IMR-90 (cell line): ENCODE data around the gene DOLPP1. TPM values are rescaled to one million over a fixed set of nuclear protein-coding genes. Genes with fewer than 3 reads are reported as not detected.

ENCODE experiments used
- ATAC-seq: fragments of 200-7000 bp; cut with Tn5 transposase; 2 replicates; pipeline ENCODE4 v1.9.1; 2020; ENCODE audit warnings: low read depth, mild to moderate bottlenecking, moderate library complexity
- BruUV-seq: library from RNA; stranded (reverse); fragments of 400-500 nt; replicated peaks from 2 replicates; lab custom pipeline; 2021; lab: Mats Ljungman, UMichigan
- CTCF ChIA-PET: fragments of 300-600 bp; formaldehyde crosslinking; extraction: SDS; loops from one replicate; lab custom pipeline; 2021; ENCODE audit warnings: antibody characterized with exemption; lab: Yijun Ruan, JAX
- POLR2A ChIA-PET: fragments of 300-600 bp; sonication (Branson Sonifier 250); formaldehyde crosslinking; loops from one replicate; lab custom pipeline; 2022; ENCODE audit warnings: antibody characterized with exemption; ENCODE audit not compliant: unreplicated experiment; lab: Charles Lee
- DNase-seq: peaks from one replicate; pipeline ENCODE4 v3.0.0; 2013
- H2AFZ ChIP-seq: replicated peaks from 2 replicates; pipeline ENCODE3; 2013; ENCODE audit warnings: low read length, mild to moderate bottlenecking; ENCODE audit not compliant: poor library complexity
- H2AK5ac ChIP-seq: 2 replicates; pipeline ENCODE4 v1.6.1; 2013; ENCODE audit warnings: low read depth, low read length, inconsistent platforms
- H2AK9ac ChIP-seq: replicated peaks from 2 replicates; pipeline ENCODE3; 2013; ENCODE audit warnings: mild to moderate bottlenecking, low read depth, low read length, moderate library complexity; ENCODE audit not compliant: poor library complexity
- H2BK120ac ChIP-seq: 2 replicates; pipeline ENCODE4 v1.6.1; 2013; ENCODE audit warnings: low read depth, low read length, inconsistent platforms
- H2BK15ac ChIP-seq: 3 replicates; pipeline ENCODE4 v1.6.1; 2013; ENCODE audit warnings: low read depth, low read length, inconsistent platforms
- H2BK20ac ChIP-seq: 2 replicates; pipeline ENCODE4 v1.6.1; 2013; ENCODE audit warnings: low read depth, mild to moderate bottlenecking, inconsistent platforms, low read length, moderate library complexity
- H2BK5ac ChIP-seq: 2 replicates; pipeline ENCODE4 v1.6.1; 2013; ENCODE audit warnings: mild to moderate bottlenecking, low read depth, low read length, inconsistent platforms; ENCODE audit not compliant: poor library complexity, severe bottlenecking
- H3K14ac ChIP-seq: replicated peaks from 2 replicates; pipeline ENCODE4 v1.6.1; 2013; ENCODE audit warnings: low read depth, low read length, inconsistent platforms
- H3K18ac ChIP-seq: 2 replicates; pipeline ENCODE4 v1.6.1; 2013; ENCODE audit warnings: low read depth, low read length, control low read depth
- H3K23ac ChIP-seq: 2 replicates; pipeline ENCODE4 v1.6.1; 2013; ENCODE audit warnings: low read depth, low read length, inconsistent platforms
- H3K27ac ChIP-seq: 2 replicates; pipeline ENCODE4 v1.5.1; 2013; ENCODE audit warnings: mild to moderate bottlenecking, control low read depth, low read length; ENCODE audit not compliant: insufficient read depth
- H3K27me3 ChIP-seq: 2 replicates; pipeline ENCODE4 v1.6.1; 2013; ENCODE audit warnings: low read length; ENCODE audit not compliant: control insufficient read depth, insufficient read depth
- H3K36me3 ChIP-seq: 2 replicates; pipeline ENCODE4 v1.6.1; 2013; ENCODE audit warnings: low read length, mixed read lengths; ENCODE audit not compliant: control insufficient read depth, insufficient read depth
- H3K4ac ChIP-seq: 2 replicates; pipeline ENCODE4 v1.6.1; 2013; ENCODE audit warnings: low read depth, low read length, inconsistent platforms
- H3K4me1 ChIP-seq: 2 replicates; pipeline ENCODE4 v1.6.1; 2013; ENCODE audit warnings: low read length, mixed read lengths; ENCODE audit not compliant: control insufficient read depth, insufficient read depth
- H3K4me2 ChIP-seq: 2 replicates; pipeline ENCODE4 v1.6.1; 2013; ENCODE audit warnings: low read depth, mild to moderate bottlenecking, control low read depth, low read length, moderate library complexity
- H3K4me3 ChIP-seq: 2 replicates; pipeline ENCODE4 v1.5.1; 2013; ENCODE audit warnings: low read depth, mild to moderate bottlenecking, control low read depth, low read length, moderate library complexity; ENCODE audit not compliant: insufficient read depth
- H3K56ac ChIP-seq: 2 replicates; pipeline ENCODE4 v1.6.1; 2013; ENCODE audit warnings: low read length, inconsistent platforms; ENCODE audit not compliant: insufficient read depth; ENCODE audit errors: extremely low read depth
- H3K79me1 ChIP-seq, 2 experiments: 2 replicates each; pipeline ENCODE4 v1.6.1; 2013; ENCODE audit warnings: low read length in 2 of 2, inconsistent platforms in 1 of 2, low read depth in 1 of 2
- H3K9ac ChIP-seq: 2 replicates; pipeline ENCODE4 v1.6.1; 2013; ENCODE audit warnings: low read depth, low read length, control low read depth
- H3K9me1 ChIP-seq: 2 replicates; pipeline ENCODE4 v1.6.1; 2013; ENCODE audit warnings: low read length, inconsistent platforms; ENCODE audit not compliant: insufficient read depth
- H3K9me3 ChIP-seq: 2 replicates; pipeline ENCODE4 v1.6.1; 2013; ENCODE audit warnings: low read length; ENCODE audit not compliant: control insufficient read depth, insufficient read depth
- H4K20me1 ChIP-seq: 2 replicates; pipeline ENCODE4 v1.6.1; 2013; ENCODE audit warnings: low read length, inconsistent platforms; ENCODE audit not compliant: insufficient read depth
- H4K5ac ChIP-seq: 2 replicates; pipeline ENCODE4 v1.6.1; 2013; ENCODE audit warnings: mild to moderate bottlenecking, low read depth, low read length, control low read depth
- H4K8ac ChIP-seq, 2 experiments: 2 replicates each; pipeline ENCODE4 v1.6.1; 2013; ENCODE audit warnings: low read depth in 2 of 2, low read length in 2 of 2, control low read depth in 1 of 2, inconsistent platforms in 1 of 2
- H4K91ac ChIP-seq: 2 replicates; pipeline ENCODE4 v1.6.1; 2013; ENCODE audit warnings: low read depth, low read length, inconsistent platforms; ENCODE audit not compliant: insufficient read depth
- BHLHE40 ChIP-seq: fragments of 150-350 bp; IDR thresholded peaks from 2 replicates; pipeline ENCODE4 v1.6.1; 2016; ENCODE audit warnings: mild to moderate bottlenecking, low read depth, low read length
- CEBPB ChIP-seq: IDR thresholded peaks from 2 replicates; pipeline ENCODE4 v1.6.1; 2012; ENCODE audit warnings: low read depth, low read length, improper control_type of control experiment
- CHD1 ChIP-seq: IDR thresholded peaks from 2 replicates; pipeline ENCODE4 v1.6.1; 2012; ENCODE audit warnings: low read depth, low read length, improper control_type of control experiment
- FOS ChIP-seq: fragments of 150-350 bp; IDR thresholded peaks from 2 replicates; pipeline ENCODE4 v1.6.1; 2016; ENCODE audit warnings: low read depth, low read length
- MAFK ChIP-seq: IDR thresholded peaks from 2 replicates; pipeline ENCODE4 v1.6.1; 2012; ENCODE audit warnings: low read depth, low read length, improper control_type of control experiment
- MAZ ChIP-seq: IDR thresholded peaks from 2 replicates; pipeline ENCODE4 v1.6.1; 2012; ENCODE audit warnings: low read depth, mild to moderate bottlenecking, low read length, improper control_type of control experiment, moderate library complexity, borderline replicate concordance
- MXI1 ChIP-seq: IDR thresholded peaks from 2 replicates; pipeline ENCODE4 v1.6.1; 2012; ENCODE audit warnings: low read depth, mild to moderate bottlenecking, low read length, moderate library complexity, borderline replicate concordance
- NFE2L2 ChIP-seq: fragments of 150-350 bp; IDR thresholded peaks from 2 replicates; pipeline ENCODE4 v1.6.1; 2016; ENCODE audit warnings: low read depth, mild to moderate bottlenecking, low read length
- POLR2A ChIP-seq: IDR thresholded peaks from 2 replicates; pipeline ENCODE4 v1.6.1; 2012; ENCODE audit warnings: mild to moderate bottlenecking, low read depth, low read length
- RAD21 ChIP-seq: IDR thresholded peaks from 2 replicates; pipeline ENCODE4 v1.6.1; 2012; ENCODE audit warnings: low read length, improper control_type of control experiment
- RCOR1 ChIP-seq: IDR thresholded peaks from 2 replicates; pipeline ENCODE4 v1.6.1; 2012; ENCODE audit warnings: mild to moderate bottlenecking, low read length, improper control_type of control experiment; ENCODE audit not compliant: insufficient replicate concordance
- SMC3 ChIP-seq: fragments of 150-350 bp; IDR thresholded peaks from 2 replicates; pipeline ENCODE4 v1.6.1; 2016; ENCODE audit warnings: low read depth, mild to moderate bottlenecking, antibody characterized with exemption, low read length, moderate library complexity
- WGBS, 2 experiments: methylation state at CpG; one replicate each; pipeline versions ENCODE4 v1.1.5 to v1.1.7; 2013; ENCODE audit warnings: missing lambda C conversion rate in 2 of 2; ENCODE audit not compliant: insufficient read length in 1 of 2; ENCODE audit errors: extremely low coverage in 2 of 2; 5-methylcytosine and 5-hydroxymethylcytosine counted together
- dilution Hi-C: fragments of 300-500 bp; cut with HindIII; formaldehyde crosslinking; loops from one replicate; pipeline ENCODE4 v1.14.3; 2018; ENCODE audit warnings: low sequenced_read_pairs; ENCODE audit not compliant: unreplicated experiment
- in situ Hi-C: fragments of 300-500 bp; cut with MboI; formaldehyde crosslinking; loops from 3 replicates; pipeline ENCODE4 v1.14.3; 2019; ENCODE audit warnings: low sequenced_read_pairs, inconsistent platforms, mixed read lengths
- intact Hi-C: fragments of 100-400 bp; cut with micrococcal nuclease; formaldehyde crosslinking; loops from 2 replicates; pipeline ENCODE4 v1.10.0; 2022
- polyA plus RNA-seq, 3 experiments: library from polyadenylated mRNA; depleted of rRNA; stranded (reverse); fragments of >200 nt; gene quantifications; 2 replicates each; pipeline ENCODE4 v1.2.3, GENCODE V29; 2012; ENCODE audit warnings: low replicate concordance in 1 of 3
- total RNA-seq: library from RNA; depleted of rRNA; stranded (reverse); fragments of >200 nt; gene quantifications from 2 replicates; pipeline ENCODE4 v1.2.3, GENCODE V29; 2012
- TF ChIP-seq, protein P1 (sequence below): conservative IDR thresholded peaks from 2 replicates; pipeline ENCODE4 v1.5.1; 2012; ENCODE audit warnings: mild to moderate bottlenecking, low read depth, low read length, improper control_type of control experiment
- TF ChIP-seq, protein P2 (sequence below): fragments of 150-350 bp; IDR thresholded peaks from 2 replicates; pipeline ENCODE4 v1.6.1; 2017; ENCODE audit warnings: mild to moderate bottlenecking, antibody characterized with exemption, low read length, low read depth

DOLPP1 gene
- total and polyA plus RNA-seq, 2 of the 4 experiments (the other 2 are of a cell fraction) = 7.0 to 16.5 TPM

- Histone ChIP-seq H2AFZ (peak overlapping the region; percentile 71), H3K9me1 (peaks cover 6% of the 10 kb centered on the region; the same call in 1 of the 2 replicates), H2BK15ac (no peak overlapping the region), H4K5ac (no peak overlapping the region), H4K8ac (no peak overlapping the region; a peak in 2 of 4 replicates), H3K4me3 (no peak overlapping the region), H2BK5ac (no peak overlapping the region), H2AK9ac (peak overlapping the region; percentile 50), H3K4ac (no peak overlapping the region), H3K14ac (no peak overlapping the region), H3K27ac (no peak overlapping the region), H3K9ac (no peak overlapping the region), H3K4me1 (peaks cover 7% of the 10 kb centered on the region; the same call in 1 of the 2 replicates), H2BK20ac (no peak overlapping the region), H3K4me2 (peak overlapping the region; percentile 85), H4K91ac (no peak overlapping the region), H3K27me3 (no peaks in the 10 kb centered on the region), H3K36me3 (no peaks in the 10 kb centered on the region), H2BK120ac (no peak overlapping the region), H3K23ac (no peak overlapping the region), H4K20me1 (no peaks in the 10 kb centered on the region), H3K9me3 (no peaks in the 10 kb centered on the region), H3K18ac (no peak overlapping the region), H3K56ac (no peak overlapping the region), H3K79me1 (peaks cover 27 to 41% of the 10 kb centered on the region in 2 experiments), H2AK5ac (no peak overlapping the region)
- TF ChIP-seq POLR2A (no peak), SMC3 (no peak), BHLHE40 (no peak), CEBPB (no peak), MXI1 (no peak), MAZ (no peak), MAFK (no peak), CHD1 (no peak), NFE2L2 (no peak), RAD21 (no peak), RCOR1 (no peak), FOS (no peak)
- TF ChIP-seq, protein P1, sequence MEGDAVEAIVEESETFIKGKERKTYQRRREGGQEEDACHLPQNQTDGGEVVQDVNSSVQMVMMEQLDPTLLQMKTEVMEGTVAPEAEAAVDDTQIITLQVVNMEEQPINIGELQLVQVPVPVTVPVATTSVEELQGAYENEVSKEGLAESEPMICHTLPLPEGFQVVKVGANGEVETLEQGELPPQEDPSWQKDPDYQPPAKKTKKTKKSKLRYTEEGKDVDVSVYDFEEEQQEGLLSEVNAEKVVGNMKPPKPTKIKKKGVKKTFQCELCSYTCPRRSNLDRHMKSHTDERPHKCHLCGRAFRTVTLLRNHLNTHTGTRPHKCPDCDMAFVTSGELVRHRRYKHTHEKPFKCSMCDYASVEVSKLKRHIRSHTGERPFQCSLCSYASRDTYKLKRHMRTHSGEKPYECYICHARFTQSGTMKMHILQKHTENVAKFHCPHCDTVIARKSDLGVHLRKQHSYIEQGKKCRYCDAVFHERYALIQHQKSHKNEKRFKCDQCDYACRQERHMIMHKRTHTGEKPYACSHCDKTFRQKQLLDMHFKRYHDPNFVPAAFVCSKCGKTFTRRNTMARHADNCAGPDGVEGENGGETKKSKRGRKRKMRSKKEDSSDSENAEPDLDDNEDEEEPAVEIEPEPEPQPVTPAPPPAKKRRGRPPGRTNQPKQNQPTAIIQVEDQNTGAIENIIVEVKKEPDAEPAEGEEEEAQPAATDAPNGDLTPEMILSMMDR = no peak
- TF ChIP-seq, protein P2, sequence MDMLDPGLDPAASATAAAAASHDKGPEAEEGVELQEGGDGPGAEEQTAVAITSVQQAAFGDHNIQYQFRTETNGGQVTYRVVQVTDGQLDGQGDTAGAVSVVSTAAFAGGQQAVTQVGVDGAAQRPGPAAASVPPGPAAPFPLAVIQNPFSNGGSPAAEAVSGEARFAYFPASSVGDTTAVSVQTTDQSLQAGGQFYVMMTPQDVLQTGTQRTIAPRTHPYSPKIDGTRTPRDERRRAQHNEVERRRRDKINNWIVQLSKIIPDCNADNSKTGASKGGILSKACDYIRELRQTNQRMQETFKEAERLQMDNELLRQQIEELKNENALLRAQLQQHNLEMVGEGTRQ = no peak
- CTCF ChIA-PET = no interaction called here
- intact Hi-C loops = no loop called here
- in situ Hi-C loops = no loop called here
- POLR2A ChIA-PET = no interaction called here
- dilution Hi-C loops = no loop called here
- 88% methylated on average over 8 of the region's 13 CpGs; no CpG with 5 or more reads in 1 of the 2 experiments for WGBS, 2 experiments
- BruUV-seq = no TSS peak
- ATAC-seq (no peak), DNase-seq (no peak)
Observed at GRCh38 chr9:129079829-129080228, 1.1 kb upstream of the DOLPP1 start.
